ENCODE measurements around the gene KRT12.

The KRT12 gene

DNA sequence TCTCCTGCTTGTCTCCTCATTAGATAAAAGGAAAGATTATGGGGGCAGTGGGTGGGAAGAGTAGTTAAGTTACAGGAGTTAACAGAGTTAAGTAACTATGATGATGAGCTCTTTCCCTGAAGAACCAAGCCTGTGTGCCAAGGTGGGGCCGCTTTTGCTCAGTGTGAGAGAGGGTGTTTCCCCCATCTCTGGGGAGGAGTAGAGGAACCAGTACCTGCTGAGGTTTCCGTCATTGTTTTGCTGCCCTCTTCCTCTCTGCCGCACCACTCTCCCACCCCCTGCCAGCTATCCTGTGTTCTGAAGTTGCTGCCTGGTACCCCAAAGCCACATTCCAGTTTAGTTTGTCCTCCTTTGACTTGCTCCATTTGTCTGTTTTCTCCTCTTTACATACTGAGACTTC lies 23.8 kb downstream of the KRT12 start:
- no peak for DNase-seq (ENCODE audit: low read depth, low spot score)

DNA sequence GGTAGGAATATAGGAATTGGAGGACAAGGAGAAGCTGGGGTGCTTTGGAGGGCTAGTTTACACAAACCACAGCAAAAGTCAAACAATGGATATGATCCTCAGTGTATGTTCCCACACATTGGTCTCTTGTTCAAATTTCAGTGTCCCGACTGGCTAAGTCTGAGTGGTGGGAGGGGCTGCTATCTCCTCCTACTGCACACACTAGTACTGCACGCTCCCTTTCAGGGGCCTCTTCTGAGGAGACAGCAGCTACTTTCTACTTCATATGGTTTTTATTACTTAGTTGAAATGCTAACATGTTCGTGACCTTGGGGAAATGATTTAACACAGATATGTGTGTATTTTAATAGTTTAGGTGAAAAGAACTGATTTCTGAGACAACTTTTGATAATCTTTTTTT lies 25.8 kb downstream of the KRT12 start:
- no peak for DNase-seq (ENCODE audit: low read depth, low spot score)

- no peak for DNase-seq (ENCODE audit: low read depth, low spot score)
Observed at GRCh38 chr17:40839194-40839593, 27.8 kb downstream of the KRT12 start.

DNA sequence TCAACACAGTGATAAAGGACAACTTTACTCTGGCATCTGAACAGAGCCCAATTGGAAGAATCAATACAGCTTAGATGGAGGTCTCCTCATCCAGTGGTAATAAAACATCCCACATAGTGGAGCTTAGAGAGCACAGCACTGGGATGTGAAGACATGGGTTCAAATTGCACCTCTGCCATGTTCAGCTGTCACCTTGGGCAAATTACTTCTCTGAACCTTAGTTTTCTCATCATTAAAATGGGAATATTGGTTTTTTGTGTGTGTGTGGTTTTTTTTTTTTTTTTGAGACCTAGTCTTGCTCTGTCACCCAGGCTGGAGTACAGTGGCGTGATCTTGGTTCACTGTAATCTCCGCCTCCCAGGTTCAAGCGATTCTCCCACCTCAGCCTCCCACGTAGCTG lies 31.0 kb downstream of the KRT12 start:
- no peak for DNase-seq (ENCODE audit: low read depth, low spot score)

- no peak for DNase-seq (ENCODE audit: low read depth, low spot score)
Observed at GRCh38 chr17:40833882-40834281, 33.1 kb downstream of the KRT12 start.

DNA sequence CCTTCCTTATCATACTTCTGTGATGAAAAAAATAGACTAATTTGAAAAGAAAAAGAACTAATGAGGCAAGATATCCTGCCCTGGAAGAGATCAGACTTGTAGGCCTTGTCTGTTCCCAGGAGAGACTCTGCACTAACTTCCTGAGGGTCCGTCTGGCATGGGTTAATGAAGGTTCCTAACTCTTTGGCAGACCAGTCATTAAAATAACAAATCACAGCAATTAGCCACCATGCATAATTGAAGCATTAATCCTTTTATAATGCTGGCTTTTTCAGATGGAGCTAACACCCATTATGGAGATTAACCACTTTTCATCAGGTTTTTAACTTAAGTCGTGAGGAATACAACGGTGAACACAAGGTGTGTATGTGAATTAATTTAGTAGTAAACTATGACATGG lies 34.2 kb downstream of the KRT12 start:
- DNase-seq (ENCODE audit: low read depth, low spot score): no peak

- no peak for DNase-seq (ENCODE audit: low read depth, low spot score)
Observed at GRCh38 chr17:40830085-40830776, 36.8 kb downstream of the KRT12 start.

DNA sequence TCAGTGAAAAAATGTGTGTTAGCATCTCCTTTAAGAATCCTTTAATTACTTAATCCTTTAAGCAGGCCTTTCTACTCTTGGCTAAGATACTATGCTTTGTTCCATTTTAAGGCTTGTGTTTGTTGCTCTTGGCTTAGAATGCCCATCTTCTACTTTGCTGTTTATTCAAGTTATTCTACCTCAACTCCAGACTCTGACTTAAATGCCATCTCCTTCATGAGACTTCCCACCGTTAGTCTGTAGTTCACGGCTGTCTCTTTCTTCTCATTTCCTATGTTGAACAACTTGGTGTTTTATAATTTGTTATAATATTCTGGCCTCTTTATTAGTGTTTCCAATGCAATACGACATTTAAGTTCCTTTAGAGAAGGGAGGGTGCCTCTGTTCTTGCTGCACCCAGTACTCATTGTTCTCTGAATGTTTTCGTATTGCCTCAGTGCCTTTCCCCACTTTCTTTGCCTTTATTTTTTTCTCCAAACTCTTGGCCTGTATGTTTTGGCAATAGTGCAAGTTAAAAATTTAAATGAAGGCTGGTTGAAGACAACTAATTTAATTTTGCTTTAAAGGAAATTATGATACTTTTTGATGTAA lies 38.5 kb downstream of the KRT12 start:
- no peak for DNase-seq (ENCODE audit: low read depth, low spot score)

DNA sequence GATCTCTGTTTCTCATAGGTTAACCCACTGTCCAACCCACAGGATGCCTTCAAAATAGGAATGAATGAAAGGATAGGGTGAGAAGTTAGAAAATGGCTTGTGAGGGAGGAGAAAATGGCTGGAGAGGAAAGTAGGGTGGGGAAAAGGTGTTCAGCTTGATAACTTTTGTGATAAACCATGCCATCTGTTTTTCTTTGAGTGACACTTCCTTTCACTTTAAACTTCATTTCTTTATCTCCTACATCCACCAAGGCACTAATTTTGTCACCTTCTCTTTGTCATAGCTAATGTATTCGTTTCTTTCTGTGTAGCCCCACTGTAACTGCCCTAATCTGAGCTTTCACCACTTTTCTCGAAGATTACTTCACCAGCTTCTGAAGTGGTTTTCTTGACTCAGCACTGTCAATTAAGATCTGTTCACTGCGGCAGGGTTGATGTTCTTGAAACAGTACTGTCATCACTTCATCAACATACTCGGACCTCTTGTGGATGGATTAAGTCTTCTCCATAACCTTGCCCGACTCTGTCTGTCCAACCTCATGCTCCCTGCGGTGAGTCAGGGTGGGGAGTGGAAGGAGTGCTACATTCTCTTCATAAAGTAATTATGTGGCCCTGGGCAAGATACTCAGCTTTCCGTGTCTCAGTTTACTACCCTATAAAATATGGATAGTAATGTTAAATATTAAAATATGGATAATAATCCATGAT lies 39.1 kb downstream of the KRT12 start:
- DNase-seq (ENCODE audit: low read depth, low spot score): no peak

- no peak for DNase-seq (ENCODE audit: low read depth, low spot score)
Observed at GRCh38 chr17:40825599-40825998, 41.4 kb downstream of the KRT12 start.

GRCh38 chr17:40824015-40824832 lies 42.8 kb downstream of the KRT12 start:
- DNase-seq (ENCODE audit: low read depth, low spot score): no peak

GRCh38 chr17:40822132-40822812 lies 44.8 kb downstream of the KRT12 start, which contains the start of gene KRT10:
KRT10 (minus strand) TSS chr17:40822614; CDS start chr17:40822585, 29 bp downstream.
- no peak for DNase-seq (ENCODE audit: low read depth, low spot score)

DNA sequence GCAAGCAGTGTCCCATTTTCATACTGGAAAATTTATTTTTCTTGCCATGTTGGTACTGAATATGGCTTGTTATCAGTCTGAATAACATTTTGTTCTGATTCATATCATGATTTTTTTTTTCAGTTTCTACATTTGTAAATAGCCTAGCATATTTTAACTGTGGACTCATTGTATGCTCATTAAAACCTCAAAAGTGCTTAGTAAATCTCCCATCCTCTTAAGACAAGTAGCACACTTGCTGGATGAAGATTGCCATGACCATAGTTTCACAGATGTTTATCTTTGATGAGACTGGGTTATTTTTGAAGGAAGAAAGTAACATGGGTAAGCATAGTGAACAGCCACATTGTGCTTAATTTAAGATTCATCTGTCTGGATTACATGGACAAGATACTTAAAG lies 45.5 kb downstream of the KRT12 start:
- DNase-seq (ENCODE audit: low read depth, low spot score): no peak

DNA sequence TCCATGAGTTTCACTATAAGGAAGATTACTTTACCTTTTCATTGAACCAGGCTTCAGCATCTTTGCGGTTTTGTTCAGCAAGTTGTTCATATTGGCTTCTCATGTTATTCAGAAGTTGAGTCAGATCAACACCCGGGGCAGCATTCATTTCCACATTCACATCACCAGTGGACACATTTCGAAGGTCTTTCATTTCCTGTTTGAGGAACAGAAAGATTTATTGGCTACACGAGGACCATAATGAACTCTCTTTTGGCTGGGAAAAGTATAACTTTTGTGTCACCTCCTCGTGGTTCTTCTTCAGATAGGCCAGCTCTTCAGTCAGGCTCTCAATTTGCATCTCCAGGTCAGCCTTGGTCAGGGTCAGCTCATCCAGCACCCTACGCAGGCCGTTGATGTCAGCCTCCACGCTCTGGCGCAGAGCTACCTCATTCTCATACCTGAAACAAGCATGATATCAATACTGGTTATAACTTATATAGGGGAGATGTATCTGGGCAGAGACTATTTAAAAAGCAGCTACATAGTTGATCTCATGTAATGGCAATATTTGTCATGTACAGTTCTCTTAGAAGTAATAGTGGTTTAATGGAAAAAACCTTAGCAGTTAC lies 46.7 kb downstream of the KRT12 start:
- no peak for DNase-seq (ENCODE audit: low read depth, low spot score)

DNA sequence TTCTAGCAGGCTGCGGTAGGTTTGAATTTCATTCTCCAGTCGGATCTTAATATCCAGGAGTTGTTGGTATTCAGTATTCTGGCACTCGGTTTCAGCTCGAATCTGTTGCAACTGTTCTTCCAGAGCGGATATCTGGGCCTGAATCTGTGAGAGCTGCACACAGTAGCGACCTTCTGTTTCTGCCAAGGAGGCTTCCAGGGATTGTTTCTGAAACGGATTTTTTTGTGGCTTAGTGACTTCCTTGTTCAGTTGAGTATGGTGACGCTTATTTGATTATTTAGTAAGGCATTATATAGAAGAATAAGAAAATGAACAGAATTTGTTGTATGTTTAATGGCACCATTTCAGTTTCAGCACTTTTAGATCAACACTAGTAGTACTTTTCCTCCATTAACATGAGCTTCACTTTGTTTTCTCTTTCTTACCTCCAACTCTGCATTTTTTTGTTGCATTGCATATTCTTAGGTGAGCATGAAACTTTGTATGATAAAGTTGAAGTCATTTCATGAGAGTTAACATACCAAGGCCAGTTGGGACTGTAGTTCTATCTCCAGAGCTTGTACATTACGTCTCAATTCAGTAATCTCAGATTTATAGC lies 47.4 kb downstream of the KRT12 start:
- DNase-seq (ENCODE audit: low read depth, low spot score): no peak

- DNase-seq (ENCODE audit: low read depth, low spot score): no peak
Observed at GRCh38 chr17:40818733-40819527, 48.1 kb downstream of the KRT12 start.

DNA sequence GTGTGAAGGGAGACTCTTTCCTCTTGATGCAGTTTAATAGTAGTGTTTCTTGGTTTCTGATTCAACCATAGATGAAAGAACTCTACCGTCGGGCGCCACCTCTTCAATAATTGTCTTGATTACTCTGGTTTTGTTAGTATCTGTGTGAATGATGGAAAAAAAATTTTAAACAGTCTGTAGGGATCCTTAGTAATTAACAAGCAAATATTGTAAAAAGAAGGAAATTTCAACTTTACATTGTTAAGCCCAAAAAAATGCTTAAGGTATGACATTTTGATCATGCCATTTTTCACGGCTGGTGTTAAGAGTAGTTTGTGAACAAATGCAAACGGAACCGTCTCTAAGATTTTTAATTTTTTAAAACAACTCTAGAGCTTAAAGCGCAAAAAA lies 48.7 kb downstream of the KRT12 start:
- DNase-seq (ENCODE audit: low read depth, low spot score): no peak

GRCh38 chr17:40817103-40817682 lies 49.8 kb downstream of the KRT12 start:
- DNase-seq (ENCODE audit: low read depth, low spot score): no peak

- no peak for DNase-seq (ENCODE audit: low read depth, low spot score)
Observed at GRCh38 chr17:40816569-40816968, 50.5 kb downstream of the KRT12 start.

DNA sequence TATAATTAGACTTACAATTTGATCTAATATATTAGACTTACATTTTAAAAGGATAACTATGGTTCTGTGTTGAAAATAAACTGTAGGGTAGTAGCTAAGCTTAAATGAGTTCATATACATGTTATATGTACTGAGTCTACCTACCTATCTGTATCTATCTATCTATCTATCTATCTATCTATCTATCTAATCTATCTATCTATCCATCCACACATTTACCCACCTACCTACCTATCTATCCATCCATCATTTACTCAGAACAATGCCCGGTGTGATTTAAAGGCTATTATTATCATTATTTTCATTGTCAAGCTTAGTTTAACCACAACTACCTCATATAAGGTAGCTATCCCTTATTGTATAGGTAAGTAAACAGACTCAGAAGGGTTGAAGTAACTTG lies 51.6 kb downstream of the KRT12 start:
- no peak for DNase-seq (ENCODE audit: low read depth, low spot score)
